ENCODE data around the gene KLHL1. TPM values are rescaled to one million over a fixed set of nuclear protein-coding genes. Genes with fewer than 3 reads are reported as not detected.

The KLHL1 gene
- total and polyA plus RNA-seq, 2 of the 13 experiments (the other 11 are each of a cell fraction or from before 2014, with no cell fraction given): 0.01 TPM; not detected in 1

GRCh38 chr13:69761581-69761980, 346.7 kb downstream of the KLHL1 start:
- in situ Hi-C loops (cut with HindIII; ENCODE audit: extremely low pct_ligation_motif_present, low pct_unique_long_range_greater_than_20kb) (no loop called here), intact Hi-C loops (cut with micrococcal nuclease; ENCODE audit: unreplicated experiment) (no loop called here)
- Histone ChIP-seq H3K27ac (ENCODE audit: extremely low read length, insufficient read depth, low read length) (no peak overlapping the region), H3K4me1 (ENCODE audit: insufficient read depth, low read length) (no peaks in the 10 kb centered on the region), H3K79me2 (ENCODE audit: insufficient read depth, low read length) (no peaks in the 10 kb centered on the region), H4K20me1 (ENCODE audit: insufficient read depth, low read length) (no peaks in the 10 kb centered on the region), H2AFZ (ENCODE audit: low read length) (no peak overlapping the region), H3K9me3 (ENCODE audit: low read length) (no peaks in the 10 kb centered on the region), H3K4me2 (ENCODE audit: low read depth, low read length) (no peak overlapping the region), H3K9ac (ENCODE audit: insufficient read depth, low read depth, low read length) (no peak overlapping the region), H3K4me3 (replicated peaks in 1 of 3; ENCODE audit: insufficient read depth in 1 of 3, low read depth in 2 of 3, low read length in 3 of 3) (no peak overlapping the region), H3K27me3 (ENCODE audit: control insufficient read depth in 1 of 2, insufficient read depth in 2 of 2, low read length in 2 of 2) (no peaks in the 10 kb centered on the region), H3K36me3 (replicated peaks in 1 of 2; ENCODE audit: control insufficient read depth in 1 of 2, insufficient read depth in 2 of 2, low read length in 2 of 2) (no peaks in the 10 kb centered on the region)
- FAIRE-seq (no peak), DNase-seq (ENCODE audit: low spot score) (no peak), ATAC-seq (no peak)
- ChIA-PET CTCF (ENCODE audit: low intra/inter-chr PET ratio, low total read pairs) (no interaction called here), POLR2A (no interaction called here)
- WGBS (ENCODE audit: low lambda C conversion rate): 0% methylated on average over 1 of the region's 1 CpG
- TF ChIP-seq ZFP36L2 (CRISPR knock-in tag; IDR thresholded peaks at IDR 0.05): no peak
- TF ChIP-seq JUND (CRISPR knock-in tag; IDR thresholded peaks at IDR 0.05): no peak
- no peak for TF ChIP-seq LCORL (IDR thresholded peaks at IDR 0.05)
- TF ChIP-seq LCORL (CRISPR knock-in tag; IDR thresholded peaks at IDR 0.05): no peak
- no peak for TF ChIP-seq HHEX (CRISPR knock-in tag; IDR thresholded peaks at IDR 0.05)
- no peak for TF ChIP-seq ZNF317 (CRISPR knock-in tag; IDR thresholded peaks at IDR 0.05)
- no peak for TF ChIP-seq ZNF331 (CRISPR knock-in tag; IDR thresholded peaks at IDR 0.05)
- no peak for TF ChIP-seq FOXO4 (CRISPR knock-in tag; conservative IDR thresholded peaks at IDR 0.05)
- TF ChIP-seq GLI4 (CRISPR knock-in tag; IDR thresholded peaks at IDR 0.05; ENCODE audit: borderline replicate concordance): no peak
- TF ChIP-seq, protein P1, sequence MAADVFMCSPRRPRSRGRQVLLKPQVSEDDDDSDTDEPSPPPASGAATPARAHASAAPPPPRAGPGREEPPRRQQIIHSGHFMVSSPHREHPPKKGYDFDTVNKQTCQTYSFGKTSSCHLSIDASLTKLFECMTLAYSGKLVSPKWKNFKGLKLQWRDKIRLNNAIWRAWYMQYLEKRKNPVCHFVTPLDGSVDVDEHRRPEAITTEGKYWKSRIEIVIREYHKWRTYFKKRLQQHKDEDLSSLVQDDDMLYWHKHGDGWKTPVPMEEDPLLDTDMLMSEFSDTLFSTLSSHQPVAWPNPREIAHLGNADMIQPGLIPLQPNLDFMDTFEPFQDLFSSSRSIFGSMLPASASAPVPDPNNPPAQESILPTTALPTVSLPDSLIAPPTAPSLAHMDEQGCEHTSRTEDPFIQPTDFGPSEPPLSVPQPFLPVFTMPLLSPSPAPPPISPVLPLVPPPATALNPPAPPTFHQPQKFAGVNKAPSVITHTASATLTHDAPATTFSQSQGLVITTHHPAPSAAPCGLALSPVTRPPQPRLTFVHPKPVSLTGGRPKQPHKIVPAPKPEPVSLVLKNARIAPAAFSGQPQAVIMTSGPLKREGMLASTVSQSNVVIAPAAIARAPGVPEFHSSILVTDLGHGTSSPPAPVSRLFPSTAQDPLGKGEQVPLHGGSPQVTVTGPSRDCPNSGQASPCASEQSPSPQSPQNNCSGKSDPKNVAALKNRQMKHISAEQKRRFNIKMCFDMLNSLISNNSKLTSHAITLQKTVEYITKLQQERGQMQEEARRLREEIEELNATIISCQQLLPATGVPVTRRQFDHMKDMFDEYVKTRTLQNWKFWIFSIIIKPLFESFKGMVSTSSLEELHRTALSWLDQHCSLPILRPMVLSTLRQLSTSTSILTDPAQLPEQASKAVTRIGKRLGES (CRISPR knock-in tag; IDR thresholded peaks at IDR 0.05; ENCODE audit: borderline replicate concordance): no peak
- no TSS peak for BruUV-seq (replicated peaks)
